HG03025 (cell line): Measurements from ENCODE around the gene FAM78B.

ENCODE experiments used
- ATAC-seq: cut with Tn5 transposase; IDR thresholded peaks from one replicate; pipeline ENCODE4 v1.9.1; 2021; ENCODE audit warnings: mild to moderate bottlenecking, moderate library complexity; ENCODE audit not compliant: unreplicated experiment, low FRiP score

The FAM78B gene

GRCh38 chr1:166026143-166026542 is 140.7 kb downstream of the FAM78B start:
- no peak for ATAC-seq

GRCh38 chr1:166020210-166020609 is 146.6 kb downstream of the FAM78B start:
- no peak for ATAC-seq
